NAMALWA (cell line): ENCODE results near the gene MAP3K15.
A peak's percentile ranks its signal among the peaks of the same experiment; 100 is the strongest.
"Not testable (repeated sequence)": the region's sequence is repeated elsewhere in the genome, so short reads cannot be mapped to it uniquely, and the experiment has no call there.

Experiments
- DNase-seq: peaks from one replicate; pipeline ENCODE4 v3.0.0-alpha.2; 2015; ENCODE audit warnings: low spot score

MAP3K15 gene

DNA sequence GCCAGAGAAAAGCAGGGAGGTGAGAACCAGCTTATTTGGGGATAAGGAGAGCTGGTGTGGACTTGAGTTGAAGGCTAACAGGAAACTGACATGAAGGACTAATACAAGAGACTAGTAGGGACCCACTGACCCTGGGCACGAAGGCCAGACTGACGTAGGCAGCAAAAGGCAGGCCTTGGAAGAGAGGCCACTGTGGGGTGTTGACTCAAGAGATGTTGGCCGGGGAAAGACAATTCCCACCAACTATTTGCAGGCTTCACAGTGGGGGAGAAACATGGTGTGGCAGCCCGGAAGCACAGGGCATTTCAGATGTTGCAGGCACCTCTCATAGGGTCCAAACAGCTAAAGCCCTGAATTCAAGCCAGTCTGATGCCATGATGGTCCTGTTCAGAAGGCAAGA lies 24.4 kb upstream of the MAP3K15 start:
- no peak for DNase-seq

DNA sequence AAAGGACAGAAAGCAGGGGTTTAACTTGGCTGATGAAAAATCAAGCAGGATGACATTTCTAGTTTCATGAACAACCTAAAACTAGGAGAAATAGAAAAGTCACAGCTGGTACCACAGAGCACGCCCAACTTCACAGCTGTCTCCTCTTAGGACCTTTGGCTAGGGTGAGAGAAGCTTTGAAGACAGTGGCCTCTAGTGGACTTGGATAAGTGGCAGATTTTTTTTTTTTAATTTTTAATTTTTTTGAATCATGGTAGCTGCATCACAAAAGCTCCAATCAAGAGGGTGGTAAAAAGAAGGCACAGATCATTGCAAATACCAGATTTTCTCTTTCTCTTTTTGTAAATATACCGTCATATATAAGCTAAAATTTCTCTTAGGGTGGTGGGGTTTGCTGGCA lies 20.2 kb upstream of the MAP3K15 start:
- DNase-seq, result peak; percentile 49

DNA sequence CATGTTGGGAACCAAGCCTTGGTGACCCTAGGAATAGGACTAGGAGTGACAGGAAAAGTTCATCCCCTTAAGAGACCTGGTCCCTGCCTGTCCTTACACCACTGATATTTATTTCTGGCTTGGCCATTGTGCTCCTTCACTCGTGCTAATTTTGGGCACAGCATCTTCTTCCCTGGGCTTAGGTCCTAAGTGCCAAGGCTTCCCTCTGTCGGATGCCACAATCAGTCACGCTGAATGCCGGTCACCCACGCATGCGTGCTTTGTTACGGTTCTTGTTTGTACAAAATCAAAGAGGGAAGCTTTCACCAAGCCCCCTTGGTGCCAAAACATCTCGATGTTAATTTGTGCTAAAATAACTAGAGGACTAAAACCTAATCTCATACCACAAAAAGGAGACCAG lies 17.4 kb upstream of the MAP3K15 start:
- no peak for DNase-seq

GRCh38 chrX:19517965-19518364 lies 2.7 kb upstream of the MAP3K15 start:
- no peak for DNase-seq

GRCh38 chrX:19515615-19516105 lies 352 bp upstream of the MAP3K15 start:
- DNase-seq, result no peak

GRCh38 chrX:19513383-19513782 lies 1.9 kb downstream of the MAP3K15 start:
- DNase-seq, result no peak

GRCh38 chrX:19512961-19513360 lies 2.3 kb downstream of the MAP3K15 start:
- no peak for DNase-seq

GRCh38 chrX:19512359-19512758 lies 2.9 kb downstream of the MAP3K15 start:
- DNase-seq, result no peak

DNA sequence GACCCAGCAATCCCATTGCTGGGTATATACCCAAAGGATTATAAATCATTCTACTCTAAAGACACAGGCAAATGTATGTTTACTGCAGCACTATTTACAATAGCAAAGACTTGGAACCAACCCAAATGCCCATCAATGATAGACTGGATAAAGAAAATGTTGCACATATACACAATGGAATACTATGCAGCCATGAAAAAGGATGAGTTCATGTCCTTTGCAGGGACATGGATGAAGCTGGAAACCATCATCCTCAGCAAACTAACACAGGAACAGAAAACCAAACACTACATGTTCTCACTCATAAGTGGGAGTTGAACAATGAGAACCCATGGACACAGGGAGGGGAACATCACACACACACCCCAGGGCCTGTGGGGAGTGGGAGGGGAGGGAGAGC lies 3.5 kb downstream of the MAP3K15 start:
- DNase-seq, result not testable (repeated sequence)

DNA sequence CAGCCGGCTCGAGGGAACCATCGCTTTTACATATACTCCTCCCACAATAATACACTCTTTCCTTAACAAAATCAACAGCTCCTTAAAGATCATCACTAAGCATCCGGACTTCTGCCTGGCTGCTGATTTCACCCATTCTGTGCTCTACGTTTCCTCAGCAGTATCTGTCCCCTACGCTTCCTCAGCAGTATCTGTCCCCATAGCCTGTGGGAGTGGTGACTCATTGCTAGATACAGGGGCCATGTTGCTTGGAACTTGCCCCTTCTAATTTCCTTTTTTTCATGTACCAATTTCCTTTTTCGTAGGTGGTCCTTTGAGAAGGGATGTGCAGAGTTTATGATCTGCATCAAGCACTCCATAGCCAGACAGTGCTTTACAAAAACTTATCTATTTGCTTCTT lies 18.6 kb downstream of the MAP3K15 start:
- DNase-seq, result no peak

DNA sequence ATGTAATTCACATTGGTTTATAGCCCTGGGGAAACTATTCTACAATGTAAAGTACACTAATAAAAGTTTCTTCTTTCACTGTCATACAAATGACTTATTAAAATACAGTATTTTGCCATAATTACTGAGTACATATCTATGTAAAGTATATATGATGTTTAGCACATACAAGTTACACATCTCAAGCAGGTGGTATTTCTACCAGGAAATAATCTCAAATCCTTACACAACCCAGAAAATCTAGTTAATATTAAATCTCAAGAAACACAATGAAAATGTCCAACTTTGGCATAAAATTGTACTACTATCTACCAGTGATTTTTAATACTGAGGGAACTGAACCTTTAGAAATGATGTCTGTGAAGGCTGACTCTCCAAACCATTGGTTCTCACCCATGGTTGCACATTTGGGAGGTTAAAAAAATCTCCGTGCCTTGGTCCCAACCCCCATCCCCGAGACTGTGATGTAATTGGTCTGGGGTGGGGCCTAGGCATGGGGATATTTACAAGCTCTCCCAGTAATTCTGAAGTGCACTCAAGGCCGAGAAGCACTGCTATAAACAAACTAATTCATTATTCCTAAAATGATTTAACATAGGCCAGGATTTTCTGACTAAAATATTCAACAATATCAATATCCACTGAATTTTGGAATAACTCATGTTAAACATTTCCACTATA lies 27.6 kb downstream of the MAP3K15 start:
- no peak for DNase-seq

- no peak for DNase-seq
Observed at GRCh38 chrX:19479458-19479857, 35.9 kb downstream of the MAP3K15 start.

GRCh38 chrX:19468383-19468782 lies 46.9 kb downstream of the MAP3K15 start:
- not testable (repeated sequence) for DNase-seq

GRCh38 chrX:19462879-19463278 lies 52.4 kb downstream of the MAP3K15 start:
- DNase-seq, result no peak

DNA sequence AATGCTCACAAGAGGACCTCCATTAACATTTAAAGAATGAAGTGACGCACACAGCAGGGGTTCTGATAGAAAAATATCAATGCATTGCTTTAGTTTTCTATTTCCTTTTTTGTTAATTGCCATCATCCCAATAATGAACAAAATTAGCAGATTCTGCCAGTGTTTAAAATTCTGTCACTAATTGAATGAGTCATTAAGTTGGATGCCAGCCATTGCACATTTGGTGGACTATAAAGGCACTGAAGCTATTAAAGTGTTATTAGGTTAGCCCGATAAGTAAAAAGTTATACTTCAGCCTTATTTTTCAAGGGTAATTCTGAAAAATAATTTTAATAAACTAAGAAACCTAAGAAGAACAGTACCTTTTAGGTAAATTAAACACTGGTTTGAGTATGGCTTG lies 53.1 kb downstream of the MAP3K15 start:
- DNase-seq, result no peak

DNA sequence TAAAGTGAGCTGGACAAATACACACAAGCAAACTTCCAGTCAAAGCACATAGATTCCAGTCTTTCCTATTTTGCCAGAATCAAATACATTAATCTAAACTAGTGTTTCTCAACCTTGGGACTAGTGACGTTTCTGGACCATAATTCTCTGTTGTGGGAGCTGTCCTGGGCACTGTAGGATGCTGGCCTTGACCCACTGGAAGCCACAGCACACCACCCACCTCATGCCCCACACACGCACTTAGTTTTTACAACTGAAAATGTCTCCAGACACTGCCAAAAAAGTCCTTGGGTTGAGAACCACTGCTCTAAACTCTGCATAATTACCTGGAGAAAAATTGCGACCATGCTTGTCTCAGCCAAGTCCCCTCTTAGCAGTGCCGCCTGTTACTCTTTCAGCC lies 57.6 kb downstream of the MAP3K15 start:
- DNase-seq, result no peak

DNA sequence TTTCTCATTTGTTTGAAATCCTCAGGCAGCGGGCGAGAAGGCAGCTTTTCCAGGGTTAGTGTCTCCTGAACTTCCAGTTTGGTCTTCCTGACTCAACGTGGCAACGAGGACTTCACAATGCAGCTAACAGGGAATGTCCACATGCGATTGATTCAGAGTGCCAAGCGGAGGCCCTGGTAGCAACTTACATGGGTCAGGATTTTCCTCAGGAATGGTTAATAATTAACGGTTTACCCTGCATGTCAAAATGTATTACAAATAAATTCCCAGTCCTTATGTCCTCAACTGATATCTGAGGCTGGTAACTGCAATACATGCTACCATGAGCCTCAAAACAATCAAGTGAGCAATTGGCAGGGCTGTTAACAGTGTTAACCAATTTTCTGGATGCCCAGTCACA lies 67.2 kb downstream of the MAP3K15 start:
- no peak for DNase-seq

DNA sequence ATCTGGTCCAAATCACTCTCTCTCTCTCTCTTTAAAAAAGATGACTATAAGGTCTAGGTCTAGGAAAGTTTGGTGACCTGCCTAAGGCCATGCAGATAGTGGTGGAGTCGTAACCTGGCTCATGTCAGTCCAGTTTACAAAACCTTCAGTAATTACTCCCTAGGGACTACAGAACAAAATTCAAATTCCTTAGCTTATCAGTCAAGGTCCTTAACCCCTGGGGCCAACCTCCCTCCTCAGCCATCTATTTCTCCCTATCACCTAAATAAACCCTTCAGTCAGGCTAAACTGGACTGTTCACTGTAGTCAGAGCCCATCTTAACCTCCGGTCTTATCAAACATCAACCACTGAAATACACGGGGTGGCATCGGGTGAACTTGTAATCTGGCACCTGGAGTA lies 68.9 kb downstream of the MAP3K15 start:
- DNase-seq, result no peak

DNA sequence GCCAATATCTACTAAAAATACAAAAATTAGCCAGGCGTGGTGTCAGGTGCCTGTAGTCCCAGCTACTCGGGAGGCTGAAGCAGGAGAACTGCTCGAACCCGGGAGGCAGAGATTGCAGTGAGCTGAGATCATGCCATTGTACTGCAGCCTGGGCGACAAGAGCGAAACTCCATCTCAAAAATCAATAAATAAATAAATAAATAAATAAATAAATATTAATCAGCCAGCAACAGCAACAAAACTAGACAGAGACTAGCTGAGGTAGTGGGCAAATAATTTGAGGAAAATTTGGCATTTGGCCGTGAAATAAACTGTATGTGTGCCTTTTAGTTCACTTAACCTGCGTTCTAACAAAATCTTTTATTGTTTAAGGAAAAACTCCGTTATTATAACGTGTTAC lies 69.5 kb downstream of the MAP3K15 start:
- not testable (repeated sequence) for DNase-seq

DNA sequence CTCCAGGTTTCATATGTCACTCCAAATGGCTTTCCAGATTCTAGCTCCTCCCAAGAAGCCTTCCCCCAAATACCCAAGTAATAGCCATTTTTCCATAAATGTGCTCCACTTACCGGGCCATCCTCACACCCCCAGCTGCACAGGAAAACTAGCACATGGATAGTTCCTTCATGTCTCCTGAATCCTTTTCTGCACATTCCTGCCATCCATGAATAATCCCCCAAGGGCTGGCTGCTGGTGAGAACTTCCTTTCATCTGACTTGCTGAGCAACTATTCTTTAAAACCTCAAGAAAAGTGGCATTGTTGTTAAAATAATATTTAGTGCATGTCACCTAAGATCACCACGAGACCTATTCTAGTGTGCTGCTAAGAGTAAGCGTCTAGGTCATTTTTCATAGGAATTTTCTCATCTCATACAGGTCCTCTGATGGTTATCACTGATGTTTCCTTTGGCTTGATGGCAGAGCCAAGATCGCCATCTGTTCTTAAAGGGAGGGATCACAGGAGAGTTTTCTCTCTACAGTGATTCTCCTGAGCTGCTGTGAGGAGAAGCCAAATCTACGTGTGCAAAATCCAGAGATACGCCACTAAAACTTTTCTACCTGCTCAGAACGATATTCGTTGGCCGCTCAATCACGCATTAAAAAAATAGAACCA lies 71.3 kb downstream of the MAP3K15 start:
- no peak for DNase-seq

- no peak for DNase-seq
Observed at GRCh38 chrX:19440713-19441112, 74.6 kb downstream of the MAP3K15 start.

GRCh38 chrX:19422661-19423060 lies 92.6 kb downstream of the MAP3K15 start:
- not testable (repeated sequence) for DNase-seq

DNA sequence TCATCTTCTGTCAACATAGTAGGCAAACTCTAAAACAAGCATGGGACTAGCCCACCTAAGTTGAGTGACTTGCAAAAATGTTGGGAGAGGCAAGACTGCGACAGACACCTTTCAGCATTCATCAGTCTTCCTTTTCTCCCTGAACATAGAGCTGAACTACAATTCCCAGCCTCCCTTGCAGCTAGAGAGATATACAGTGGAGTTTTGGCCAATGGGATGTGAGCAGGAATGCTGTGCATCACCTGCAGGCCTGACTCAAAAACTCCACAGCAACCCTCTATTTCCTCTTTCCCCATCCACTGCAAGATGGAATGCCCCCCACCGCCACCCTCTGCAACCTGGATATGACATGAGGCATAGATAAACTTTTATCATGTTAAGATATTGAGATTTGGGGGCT lies 105.0 kb downstream of the MAP3K15 start:
- DNase-seq, result no peak

- DNase-seq, result no peak
Observed at GRCh38 chrX:19403696-19404095, 111.6 kb downstream of the MAP3K15 start.
